ENCODE measurements around the gene CRB2.
"Not testable (repeated sequence)": the region's sequence is repeated elsewhere in the genome, so short reads cannot be mapped to it uniquely, and the experiment has no call there.

CRB2 gene

DNA sequence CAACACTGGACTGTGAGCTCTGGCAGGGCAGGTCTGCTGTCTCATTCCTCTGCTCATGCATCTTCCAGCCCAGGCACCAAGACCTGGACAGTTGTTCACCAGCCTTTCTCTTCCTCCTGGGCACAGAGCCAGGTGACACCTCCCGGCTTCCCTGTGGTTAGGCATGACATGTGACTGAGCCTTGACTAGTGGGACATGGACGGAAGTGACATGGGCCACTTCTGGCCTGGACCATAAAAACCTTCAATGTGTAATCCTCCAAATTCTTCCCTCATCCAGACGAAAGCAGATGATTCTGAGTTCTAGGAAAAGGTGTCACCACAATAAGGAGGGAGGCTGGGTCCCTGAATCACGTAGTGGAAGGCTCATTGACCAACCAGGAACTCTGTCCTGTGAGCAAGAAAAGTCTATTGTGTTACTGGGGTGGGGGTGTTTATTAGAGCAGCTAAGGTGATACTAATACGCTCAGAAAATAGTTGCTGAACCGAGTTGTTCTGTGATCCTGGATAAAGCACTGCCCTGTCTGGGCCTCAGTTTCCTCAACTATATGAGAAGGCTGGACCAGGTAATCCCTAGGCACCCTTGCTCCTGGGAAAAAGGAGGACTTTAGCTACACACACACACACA is 26.6 kb upstream of the CRB2 start:
- FAIRE-seq = no peak

DNA sequence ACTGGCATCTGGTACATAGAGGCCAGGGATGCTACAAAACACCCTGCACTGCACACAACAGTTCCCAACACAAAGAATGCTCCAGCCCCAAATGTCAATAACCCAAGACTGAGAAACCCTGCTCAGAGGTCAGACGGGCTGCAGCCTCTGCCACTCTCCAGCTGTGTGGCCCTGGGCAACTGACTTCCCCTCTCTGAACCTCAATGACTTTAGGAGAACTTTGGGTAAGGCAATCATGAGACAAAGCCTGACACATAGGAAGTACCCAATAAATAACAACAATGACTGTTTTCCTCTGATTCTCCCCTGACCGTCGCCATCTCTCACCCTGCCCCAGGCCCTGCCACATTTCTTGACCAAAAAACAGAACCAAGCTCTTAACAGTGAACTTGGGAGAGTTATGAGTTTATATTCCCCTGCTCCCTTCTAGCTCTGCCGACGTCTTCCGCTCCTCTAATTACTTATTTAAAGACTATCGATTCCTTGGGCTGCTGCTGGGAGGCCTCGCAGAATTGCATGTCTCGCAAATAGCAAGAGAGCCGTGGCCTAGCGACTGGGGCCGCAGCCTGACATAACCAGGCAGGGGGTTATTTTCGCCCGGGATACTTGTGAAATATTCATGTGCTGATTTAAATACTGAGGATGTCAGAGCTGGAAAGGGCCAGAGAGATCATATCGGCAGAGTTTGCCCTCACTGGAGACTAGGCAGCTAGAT is 24.5 kb upstream of the CRB2 start:
- FAIRE-seq = no peak

DNA sequence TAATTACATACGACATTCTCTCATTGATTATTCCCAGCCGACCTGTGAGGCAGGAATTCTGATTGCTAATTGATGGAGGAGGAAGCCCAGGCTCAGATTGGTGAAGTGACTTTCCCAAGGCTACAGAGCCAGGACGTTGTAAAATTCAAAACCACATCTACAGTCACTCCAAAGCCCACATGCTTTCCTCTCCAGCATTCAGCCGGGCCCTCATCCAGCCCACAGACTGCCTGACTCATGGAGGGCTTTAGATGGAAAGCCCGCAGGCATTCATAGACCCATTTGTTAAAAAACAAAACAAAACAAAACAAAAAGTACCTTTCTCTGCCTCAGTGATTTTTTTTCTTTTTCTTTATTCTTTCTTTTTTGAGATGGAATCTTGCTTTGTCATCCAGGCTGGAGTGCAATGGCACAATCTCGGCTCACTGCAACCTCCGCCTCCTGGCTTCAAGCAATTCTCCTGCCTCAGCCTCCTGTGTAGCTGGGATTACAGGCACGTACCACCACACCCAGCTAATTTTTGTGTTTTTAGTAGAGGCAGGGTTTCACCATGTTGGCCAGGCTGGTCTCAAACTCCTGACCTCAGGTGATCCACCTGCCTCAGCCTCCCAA is 22.8 kb upstream of the CRB2 start:
- not testable (repeated sequence) for FAIRE-seq

DNA sequence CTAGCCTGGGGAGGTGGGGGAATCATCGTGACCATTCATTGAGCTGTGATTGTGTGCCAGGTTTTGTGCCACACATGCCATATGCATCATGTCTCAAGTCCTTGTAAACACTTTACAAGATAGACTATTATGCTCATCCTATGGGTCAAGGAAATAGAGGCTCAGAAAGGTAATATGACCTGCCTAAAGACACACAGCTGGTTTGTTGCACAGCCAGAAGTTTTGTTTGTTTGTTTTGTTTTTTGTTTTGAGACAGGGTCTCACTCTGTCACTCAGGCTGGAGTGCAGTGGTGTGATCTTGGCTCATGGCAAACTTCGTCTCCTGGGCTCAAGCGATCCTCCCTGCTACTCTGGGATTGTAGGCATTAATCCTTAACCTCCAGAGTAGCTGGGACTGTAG is 21.4 kb upstream of the CRB2 start:
- FAIRE-seq = no peak

DNA sequence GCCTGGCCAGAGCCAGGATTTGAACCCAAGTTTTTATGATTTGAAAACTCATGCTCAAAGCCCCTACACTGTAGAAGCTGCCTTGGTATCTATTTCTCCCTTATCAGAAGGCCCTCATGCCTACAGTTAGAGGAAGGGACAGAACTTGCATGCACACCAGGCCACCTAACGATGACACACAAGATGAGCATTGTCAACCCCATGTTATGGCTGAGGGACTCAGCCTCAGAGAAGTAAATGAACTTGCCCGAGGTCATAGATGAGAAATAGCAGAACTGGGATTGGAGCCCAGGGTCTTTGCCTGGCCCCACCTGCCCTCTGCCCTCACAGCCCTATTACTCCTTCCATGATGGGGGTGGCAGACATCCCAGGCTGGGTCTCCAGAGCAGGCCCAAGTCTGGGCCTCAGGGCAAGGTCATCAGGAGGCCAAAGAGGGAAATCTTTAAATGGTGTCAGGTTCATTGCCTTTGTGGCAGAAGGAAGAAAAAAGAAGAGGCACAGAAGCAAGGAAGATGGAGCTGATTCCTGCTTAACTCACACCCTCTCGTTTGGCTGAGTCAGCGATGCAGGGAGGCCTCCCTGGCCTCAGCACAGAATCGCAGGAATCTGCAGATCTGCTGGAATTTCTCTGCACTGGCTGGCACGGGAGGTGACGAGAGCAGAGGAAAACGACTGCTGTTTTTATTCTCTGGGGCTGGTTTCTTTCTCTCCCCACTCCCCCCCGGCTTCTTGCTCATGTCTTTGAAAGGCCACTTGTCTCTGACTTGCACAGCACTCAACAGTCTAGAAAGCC is 20.6 kb upstream of the CRB2 start:
- FAIRE-seq = no peak

DNA sequence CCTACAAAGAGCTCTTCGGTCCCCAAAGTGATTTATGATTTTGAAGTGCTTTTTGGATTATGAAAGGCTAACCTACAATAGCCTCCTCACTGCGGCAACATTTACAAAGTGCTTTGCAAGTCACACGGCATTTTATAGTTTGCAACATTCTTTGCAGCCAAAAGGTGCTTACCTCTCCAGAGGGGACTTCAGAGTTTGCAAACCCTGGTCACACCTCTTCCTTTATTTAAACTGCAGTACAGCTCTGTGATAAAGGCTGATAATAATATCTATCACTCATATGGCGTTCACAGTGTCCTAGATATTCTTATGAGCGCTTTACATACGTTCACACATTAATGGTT is 20.0 kb upstream of the CRB2 start:
- FAIRE-seq = no peak

DNA sequence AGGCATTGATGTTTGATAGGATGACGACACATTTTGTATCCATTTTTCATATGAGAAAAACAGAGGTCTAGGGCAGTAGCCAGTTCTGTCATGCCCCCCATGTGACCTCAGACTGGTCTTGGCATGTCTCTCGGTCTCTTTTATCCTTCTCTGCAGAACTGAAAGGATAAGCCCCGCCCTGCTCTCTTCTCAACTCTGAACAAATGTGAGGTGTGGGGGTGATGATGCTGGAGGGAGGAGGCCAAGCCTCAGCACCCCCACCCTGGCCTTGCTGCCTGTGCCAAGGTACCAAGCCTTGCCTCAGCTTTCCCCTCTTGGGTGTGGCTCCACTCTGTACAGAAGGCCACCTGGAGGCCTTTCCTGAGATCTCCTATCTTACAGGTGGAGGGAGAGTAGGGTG is 19.5 kb upstream of the CRB2 start:
- no peak for FAIRE-seq

DNA sequence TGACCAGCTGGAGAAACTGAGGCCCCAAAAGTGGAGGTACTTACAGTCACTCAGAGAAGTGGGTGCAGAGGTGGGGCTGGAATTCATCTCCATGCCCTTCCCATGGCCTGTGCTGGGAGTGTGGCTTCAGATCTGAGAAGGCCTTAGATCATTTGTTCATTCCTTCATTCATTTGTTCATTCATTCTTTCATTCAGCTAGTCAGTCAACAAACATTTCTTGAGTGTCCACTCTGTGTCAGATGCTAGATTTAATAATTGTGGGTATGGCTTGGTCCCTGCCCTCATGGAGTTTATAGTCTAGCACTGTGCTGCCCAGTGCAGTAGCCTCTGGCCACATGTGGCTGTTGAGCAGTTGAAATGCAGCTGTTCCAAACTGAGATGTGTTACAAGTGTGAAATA is 19.0 kb upstream of the CRB2 start:
- no peak for FAIRE-seq

DNA sequence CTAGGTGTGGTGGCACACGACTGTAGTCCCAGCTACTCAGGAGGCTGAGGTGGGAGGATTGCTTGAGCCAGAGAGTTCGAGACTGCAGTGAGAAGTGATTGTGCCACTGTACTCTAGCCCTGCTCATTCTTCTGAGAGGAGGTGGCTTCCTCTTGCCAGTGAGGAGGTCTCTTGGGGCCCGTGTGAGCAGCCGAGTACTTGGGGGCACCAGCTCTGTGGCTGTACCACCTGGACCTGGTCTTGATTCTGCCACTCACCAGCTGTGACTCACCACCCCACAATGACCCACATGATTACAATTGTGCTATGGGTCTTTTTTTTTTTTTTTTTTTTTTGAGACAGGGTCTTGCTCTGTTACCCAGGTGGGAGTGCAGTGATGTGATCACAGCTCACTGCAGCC is 18.0 kb upstream of the CRB2 start:
- no peak for FAIRE-seq

DNA sequence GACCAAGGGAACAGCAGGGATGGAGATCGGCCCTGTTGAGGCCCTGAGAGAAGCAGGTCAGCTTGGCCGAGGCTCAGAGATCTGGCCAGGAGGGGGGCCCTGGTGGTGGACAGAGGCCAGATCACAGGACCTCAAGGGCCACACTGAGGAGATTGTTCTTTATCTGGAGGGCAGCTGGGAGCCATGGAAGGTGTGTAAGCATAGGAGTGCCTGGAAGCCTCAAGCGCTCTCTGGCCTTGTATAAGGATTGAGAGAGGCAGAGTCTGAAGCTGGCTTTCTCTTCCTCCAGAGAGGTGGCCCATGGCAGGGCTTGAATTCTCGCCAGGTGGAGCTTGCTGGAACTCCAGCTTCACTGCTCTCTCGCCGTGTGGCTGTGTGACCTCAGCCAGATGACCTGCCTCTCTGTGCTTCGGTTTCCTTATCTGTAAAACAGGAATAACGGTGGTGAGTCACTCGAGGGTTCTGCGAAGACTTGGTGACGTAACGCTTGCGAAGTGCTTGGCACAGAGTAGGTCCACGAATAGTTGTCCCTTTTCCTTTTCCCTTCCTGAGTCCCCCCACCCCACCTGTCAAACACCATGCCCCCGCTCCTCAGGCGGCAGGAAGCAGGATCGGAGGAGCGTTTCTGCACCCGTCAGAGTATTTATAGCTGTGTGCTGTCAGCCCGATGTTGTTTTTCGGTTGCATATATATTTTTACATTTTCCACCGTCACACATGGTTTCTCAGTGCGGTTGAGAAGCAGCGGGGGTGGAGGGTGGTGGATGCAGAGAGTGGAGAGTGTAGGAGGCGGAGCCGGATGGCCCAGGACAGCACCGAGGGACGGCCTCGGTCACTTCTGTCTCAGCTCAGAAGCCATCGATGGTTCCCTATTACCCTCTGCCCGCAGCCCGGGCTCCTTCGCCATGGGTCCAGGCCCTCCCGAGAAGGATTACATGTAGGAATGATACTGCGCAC is 17.0 kb upstream of the CRB2 start:
- FAIRE-seq = no peak

DNA sequence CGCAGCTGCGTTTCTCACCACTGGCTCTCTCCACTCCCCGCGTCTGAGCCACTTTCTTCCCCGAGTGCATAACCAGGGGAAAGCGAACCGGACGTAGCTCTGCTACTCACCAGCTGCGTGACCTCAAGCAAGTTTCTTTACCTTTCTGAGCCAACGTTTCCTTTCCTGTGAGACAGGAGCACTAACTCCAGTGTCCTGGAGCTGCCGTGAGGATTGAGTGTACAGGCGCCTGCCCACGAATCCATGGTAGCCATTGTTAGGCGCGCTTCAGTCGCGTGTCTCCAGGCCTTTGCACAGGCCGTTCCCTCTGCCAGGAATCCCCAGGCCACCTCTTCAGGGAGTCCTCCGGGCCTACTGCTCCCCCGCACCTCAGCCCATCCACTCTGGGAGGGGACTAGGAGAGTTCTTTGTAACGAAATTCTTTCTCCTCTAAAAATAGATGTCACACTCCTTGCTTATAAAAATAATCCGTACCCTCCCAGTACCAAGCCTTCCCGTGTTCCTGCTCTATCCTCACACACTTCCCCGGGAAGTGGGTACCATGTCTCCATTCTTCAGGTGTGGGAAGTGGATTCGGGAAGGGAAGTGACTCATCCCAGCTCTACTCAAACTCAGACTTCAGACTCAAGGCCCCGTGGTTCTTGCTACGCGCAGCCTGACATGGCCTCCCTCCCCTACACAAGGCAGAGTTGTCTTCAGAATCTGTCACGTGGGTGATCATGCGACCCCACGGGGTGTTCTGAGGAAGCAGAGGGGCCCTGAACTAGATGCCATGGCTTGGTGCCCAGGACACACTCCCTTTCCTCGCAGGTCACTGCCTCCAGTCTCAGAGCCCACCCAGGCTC is 16.1 kb upstream of the CRB2 start:
- no peak for FAIRE-seq

DNA sequence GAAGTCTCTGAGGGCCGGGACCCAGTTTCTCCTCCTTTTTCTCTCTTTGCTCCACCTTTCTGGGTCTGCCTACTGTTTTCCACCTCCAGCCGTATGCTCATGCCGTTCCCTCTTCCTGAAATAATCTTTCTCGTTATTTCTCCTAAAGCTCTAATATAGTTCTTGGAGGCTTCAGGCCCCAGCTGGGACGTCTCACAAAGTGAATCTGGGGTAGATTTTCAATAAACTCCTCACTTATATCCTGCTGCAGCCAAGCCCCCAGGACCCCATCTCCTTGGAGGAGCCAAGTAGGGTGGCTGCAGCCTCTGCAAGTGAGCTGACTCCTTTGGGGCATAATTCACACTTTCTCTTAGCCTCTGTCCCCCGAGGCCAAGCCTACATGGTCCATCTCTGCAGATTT is 14.2 kb upstream of the CRB2 start:
- FAIRE-seq = no peak

DNA sequence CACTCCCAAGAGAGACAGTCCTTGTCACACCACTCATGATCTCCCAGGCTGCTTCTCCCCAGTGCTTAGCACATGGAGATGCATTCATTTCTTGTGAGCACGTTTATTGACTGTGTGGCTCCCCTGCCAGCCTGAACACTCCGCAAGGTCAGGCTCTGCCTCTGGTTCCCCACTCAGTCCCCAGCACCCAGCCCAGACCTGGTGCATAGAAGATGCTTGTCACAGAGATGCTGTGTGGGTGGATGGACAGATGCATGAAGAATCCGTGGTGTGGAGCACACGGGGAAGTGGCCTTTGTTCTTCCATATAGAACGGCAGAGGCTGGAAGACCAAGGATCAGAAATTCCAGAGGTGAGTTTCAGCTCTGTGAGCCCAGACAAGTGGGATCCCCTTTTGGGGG is 13.8 kb upstream of the CRB2 start:
- FAIRE-seq = no peak

DNA sequence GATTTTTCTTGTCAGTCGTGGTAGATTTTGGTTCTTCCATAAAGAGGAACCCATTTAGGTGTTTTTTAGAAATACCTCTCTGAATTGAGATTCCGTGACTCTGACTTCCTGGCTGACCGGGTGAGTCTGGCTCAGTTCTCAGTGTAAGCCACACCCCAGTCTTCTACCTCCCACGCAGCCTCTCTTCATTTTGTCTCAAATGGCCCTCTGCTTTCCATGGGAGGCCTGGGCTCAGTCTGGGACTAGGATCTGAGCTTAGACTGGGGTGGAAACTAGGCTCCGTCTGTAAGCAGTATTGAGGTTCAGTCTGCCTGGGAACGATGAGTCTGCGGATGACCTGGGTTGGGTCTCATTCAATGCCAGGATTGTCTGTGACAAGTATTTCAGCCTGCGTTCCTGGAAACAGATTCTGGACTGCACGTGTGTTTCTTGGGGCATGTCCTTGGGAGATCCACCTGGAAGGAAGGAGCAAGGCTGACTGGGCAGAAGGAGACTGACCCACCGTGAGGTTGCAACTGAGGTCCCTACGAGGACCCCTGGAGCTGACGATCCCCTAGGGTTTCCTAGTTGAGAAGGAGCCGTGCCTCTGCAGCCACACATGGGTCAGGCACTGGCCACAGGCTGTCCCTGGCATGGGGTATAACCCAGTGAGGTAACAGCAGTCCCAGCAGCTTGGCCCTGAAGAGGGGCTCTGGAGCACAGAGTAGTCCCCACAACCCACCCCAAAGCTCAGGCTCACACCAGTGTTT is 12.4 kb upstream of the CRB2 start:
- no peak for FAIRE-seq

DNA sequence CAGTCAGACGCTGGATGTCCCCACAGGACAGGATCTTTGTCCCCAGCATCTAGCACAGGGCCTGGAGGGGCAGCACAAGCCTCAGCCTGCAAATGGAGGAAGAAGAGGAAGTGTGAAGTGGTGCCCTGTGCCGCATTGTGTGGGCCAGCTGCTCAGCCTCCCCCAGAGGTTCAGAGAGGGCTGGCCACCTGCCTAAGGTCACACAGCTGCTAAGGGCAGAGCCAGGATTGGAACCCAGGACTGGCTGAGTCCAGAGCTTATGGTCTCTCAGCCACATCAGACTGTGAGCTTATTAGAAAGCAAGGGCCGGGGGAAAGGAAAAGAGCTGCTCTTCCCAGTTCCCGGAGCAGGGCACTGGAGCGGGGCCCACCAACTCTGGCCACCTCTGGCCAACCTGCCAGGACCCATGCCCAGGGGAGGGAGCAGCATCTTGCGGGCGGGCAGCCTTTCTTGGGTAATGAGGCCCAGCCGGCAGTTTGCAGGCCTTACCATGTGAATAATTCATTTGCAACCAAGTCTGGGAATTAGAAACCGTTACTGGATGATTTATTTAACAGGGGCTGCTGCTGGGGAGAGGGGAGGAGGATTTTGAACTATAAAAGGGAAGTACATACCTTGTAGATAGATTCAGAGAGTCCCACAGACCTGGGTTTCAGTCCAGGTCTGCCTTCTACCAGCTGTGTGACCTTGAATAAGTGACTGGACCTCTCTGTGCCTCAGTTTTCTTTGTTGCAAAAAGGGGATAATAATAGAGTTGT is 11.6 kb upstream of the CRB2 start:
- FAIRE-seq = no peak

DNA sequence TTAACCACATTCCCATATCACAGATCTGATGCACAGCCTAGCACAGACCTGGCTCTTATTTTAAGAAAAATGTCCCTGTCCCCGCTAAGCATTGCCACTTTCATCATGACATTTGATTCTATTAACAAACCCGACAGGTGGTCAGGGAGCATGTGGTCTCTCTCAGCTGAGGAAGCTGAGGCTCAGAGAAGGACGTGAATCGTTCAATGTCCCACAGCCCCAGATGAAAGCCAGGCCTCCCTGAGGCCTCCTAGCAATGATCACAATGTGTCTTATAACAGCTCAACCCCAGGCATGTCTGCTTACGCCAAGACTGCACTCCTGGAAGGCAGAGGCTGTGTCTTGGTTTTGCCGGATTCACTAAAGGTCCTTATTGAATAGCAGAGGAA is 10.4 kb upstream of the CRB2 start:
- no peak for FAIRE-seq

DNA sequence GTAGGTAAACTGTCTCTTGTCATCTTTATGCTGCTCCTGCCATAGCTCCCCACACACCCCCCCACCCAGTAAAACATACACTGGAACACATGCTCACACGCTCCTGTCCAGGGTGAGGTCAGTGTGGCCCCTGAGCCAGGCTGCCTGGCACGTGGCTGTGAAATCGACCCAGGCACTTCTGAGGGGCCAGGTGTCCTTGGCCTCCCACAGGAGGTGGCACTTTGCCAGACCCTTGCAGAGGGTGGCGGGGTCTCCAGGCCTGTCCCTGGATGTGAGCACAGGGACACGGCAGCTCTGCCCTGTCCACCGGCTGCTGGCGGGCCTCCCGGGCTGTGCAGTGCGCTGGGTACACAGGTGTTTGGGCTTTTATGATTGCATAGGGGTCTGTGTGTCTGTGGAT is 10.0 kb upstream of the CRB2 start:
- FAIRE-seq = no peak

DNA sequence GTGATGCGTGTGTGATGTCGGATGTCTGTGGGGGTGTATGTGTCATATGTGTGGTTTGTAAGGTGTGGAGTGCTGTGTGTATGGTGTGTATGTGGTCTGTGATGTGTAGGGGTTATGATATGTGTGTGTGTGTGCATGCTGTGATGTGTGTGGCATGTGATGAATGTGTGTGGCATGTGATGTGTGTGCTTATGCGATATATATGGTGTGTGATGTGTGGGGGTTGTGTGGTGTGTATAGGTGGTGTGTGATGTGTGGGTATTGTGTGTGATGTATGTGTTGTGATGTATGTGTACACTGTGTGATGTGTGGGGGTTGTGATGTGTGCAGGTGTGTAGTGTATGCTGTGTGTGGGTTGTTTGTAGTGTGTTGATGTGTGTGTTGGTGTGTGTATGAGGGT is 9.2 kb upstream of the CRB2 start:
- no peak for FAIRE-seq

DNA sequence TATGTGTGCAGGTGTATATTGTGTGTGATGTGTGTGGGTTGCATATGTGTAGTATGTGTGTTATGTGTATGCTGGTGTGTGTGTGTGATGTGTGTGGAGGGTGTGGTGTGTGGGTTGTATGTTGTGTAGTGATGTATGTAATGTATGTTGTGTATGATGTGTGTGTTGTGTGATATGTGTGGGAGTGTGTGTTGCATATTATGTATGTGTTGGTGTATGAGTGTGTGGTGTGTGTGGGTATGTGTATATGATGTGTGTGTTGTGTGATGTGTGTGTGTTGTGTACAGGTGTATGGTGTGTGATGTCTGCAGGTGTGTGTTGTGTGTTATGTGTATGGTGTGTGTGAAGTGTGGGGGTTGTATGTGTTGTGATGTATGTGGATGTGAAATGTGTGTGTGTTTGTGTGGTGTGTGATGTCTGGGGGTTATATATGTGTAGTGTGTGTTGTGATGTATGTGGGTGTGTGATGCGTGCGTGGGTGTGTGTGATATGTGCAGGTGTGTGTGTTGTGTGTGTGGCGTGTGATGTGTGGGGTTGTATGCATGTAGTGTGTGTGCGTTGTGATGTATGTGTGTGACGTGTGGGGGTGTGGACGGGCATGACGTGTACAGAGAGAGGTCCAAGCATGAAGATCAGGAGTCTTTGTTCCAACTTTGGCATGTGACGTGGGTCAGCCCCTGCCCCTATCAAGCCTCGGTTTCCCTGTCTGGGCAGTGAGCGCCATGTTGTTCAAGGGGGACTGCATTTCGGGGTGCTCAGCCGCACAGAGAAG is 8.5 kb upstream of the CRB2 start:
- FAIRE-seq = no peak
